Measurements from ENCODE around the gene CAMK4. TPM values are rescaled to one million over a fixed set of nuclear protein-coding genes. Genes with fewer than 3 reads are reported as not detected.

CAMK4 gene
- total and polyA plus RNA-seq, 2 experiments from 2014 or later = 4.2 to 7.3 TPM

DNA sequence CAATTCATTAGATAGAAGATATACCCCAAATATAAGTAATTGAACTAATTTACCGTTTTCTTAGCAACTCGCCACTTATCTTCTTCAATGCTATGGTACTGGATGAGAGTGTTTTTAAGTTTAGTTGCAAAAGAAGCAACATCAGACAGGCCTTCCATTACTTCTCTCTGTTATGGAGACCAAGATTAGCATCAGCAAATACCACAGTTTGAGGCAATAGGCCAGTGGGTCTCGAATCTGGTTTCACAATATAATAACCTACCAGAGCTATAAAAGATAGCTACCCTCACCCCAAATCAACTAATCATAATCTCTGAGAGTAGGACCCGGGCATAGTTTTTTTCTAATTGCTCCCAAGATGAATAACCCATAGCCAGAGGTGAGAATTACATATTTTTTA is 283.1 kb downstream of the CAMK4 start:
- no peak for TF ChIP-seq EZH2 (IDR thresholded peaks at IDR 0.05; ENCODE audit: low read depth, unreplicated experiment)
- TF ChIP-seq CREB1 (CRISPR knock-in tag; IDR thresholded peaks at IDR 0.05; ENCODE audit: low read depth) = no peak
- TF ChIP-seq, protein P1, sequence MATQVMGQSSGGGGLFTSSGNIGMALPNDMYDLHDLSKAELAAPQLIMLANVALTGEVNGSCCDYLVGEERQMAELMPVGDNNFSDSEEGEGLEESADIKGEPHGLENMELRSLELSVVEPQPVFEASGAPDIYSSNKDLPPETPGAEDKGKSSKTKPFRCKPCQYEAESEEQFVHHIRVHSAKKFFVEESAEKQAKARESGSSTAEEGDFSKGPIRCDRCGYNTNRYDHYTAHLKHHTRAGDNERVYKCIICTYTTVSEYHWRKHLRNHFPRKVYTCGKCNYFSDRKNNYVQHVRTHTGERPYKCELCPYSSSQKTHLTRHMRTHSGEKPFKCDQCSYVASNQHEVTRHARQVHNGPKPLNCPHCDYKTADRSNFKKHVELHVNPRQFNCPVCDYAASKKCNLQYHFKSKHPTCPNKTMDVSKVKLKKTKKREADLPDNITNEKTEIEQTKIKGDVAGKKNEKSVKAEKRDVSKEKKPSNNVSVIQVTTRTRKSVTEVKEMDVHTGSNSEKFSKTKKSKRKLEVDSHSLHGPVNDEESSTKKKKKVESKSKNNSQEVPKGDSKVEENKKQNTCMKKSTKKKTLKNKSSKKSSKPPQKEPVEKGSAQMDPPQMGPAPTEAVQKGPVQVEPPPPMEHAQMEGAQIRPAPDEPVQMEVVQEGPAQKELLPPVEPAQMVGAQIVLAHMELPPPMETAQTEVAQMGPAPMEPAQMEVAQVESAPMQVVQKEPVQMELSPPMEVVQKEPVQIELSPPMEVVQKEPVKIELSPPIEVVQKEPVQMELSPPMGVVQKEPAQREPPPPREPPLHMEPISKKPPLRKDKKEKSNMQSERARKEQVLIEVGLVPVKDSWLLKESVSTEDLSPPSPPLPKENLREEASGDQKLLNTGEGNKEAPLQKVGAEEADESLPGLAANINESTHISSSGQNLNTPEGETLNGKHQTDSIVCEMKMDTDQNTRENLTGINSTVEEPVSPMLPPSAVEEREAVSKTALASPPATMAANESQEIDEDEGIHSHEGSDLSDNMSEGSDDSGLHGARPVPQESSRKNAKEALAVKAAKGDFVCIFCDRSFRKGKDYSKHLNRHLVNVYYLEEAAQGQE (IDR thresholded peaks at IDR 0.05; ENCODE audit: unreplicated experiment) = no peak
- TF ChIP-seq POLR2AphosphoS5 (IDR thresholded peaks at IDR 0.05; ENCODE audit: low read depth) = no peak
- TF ChIP-seq, protein P2, sequence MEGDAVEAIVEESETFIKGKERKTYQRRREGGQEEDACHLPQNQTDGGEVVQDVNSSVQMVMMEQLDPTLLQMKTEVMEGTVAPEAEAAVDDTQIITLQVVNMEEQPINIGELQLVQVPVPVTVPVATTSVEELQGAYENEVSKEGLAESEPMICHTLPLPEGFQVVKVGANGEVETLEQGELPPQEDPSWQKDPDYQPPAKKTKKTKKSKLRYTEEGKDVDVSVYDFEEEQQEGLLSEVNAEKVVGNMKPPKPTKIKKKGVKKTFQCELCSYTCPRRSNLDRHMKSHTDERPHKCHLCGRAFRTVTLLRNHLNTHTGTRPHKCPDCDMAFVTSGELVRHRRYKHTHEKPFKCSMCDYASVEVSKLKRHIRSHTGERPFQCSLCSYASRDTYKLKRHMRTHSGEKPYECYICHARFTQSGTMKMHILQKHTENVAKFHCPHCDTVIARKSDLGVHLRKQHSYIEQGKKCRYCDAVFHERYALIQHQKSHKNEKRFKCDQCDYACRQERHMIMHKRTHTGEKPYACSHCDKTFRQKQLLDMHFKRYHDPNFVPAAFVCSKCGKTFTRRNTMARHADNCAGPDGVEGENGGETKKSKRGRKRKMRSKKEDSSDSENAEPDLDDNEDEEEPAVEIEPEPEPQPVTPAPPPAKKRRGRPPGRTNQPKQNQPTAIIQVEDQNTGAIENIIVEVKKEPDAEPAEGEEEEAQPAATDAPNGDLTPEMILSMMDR (conservative IDR thresholded peaks at IDR 0.05; ENCODE audit: low read depth in 2 of 2) = no peak
- no peak for TF ChIP-seq EZH2phosphoT487 (IDR thresholded peaks at IDR 0.05; ENCODE audit: unreplicated experiment)
- TF ChIP-seq, protein P3, sequence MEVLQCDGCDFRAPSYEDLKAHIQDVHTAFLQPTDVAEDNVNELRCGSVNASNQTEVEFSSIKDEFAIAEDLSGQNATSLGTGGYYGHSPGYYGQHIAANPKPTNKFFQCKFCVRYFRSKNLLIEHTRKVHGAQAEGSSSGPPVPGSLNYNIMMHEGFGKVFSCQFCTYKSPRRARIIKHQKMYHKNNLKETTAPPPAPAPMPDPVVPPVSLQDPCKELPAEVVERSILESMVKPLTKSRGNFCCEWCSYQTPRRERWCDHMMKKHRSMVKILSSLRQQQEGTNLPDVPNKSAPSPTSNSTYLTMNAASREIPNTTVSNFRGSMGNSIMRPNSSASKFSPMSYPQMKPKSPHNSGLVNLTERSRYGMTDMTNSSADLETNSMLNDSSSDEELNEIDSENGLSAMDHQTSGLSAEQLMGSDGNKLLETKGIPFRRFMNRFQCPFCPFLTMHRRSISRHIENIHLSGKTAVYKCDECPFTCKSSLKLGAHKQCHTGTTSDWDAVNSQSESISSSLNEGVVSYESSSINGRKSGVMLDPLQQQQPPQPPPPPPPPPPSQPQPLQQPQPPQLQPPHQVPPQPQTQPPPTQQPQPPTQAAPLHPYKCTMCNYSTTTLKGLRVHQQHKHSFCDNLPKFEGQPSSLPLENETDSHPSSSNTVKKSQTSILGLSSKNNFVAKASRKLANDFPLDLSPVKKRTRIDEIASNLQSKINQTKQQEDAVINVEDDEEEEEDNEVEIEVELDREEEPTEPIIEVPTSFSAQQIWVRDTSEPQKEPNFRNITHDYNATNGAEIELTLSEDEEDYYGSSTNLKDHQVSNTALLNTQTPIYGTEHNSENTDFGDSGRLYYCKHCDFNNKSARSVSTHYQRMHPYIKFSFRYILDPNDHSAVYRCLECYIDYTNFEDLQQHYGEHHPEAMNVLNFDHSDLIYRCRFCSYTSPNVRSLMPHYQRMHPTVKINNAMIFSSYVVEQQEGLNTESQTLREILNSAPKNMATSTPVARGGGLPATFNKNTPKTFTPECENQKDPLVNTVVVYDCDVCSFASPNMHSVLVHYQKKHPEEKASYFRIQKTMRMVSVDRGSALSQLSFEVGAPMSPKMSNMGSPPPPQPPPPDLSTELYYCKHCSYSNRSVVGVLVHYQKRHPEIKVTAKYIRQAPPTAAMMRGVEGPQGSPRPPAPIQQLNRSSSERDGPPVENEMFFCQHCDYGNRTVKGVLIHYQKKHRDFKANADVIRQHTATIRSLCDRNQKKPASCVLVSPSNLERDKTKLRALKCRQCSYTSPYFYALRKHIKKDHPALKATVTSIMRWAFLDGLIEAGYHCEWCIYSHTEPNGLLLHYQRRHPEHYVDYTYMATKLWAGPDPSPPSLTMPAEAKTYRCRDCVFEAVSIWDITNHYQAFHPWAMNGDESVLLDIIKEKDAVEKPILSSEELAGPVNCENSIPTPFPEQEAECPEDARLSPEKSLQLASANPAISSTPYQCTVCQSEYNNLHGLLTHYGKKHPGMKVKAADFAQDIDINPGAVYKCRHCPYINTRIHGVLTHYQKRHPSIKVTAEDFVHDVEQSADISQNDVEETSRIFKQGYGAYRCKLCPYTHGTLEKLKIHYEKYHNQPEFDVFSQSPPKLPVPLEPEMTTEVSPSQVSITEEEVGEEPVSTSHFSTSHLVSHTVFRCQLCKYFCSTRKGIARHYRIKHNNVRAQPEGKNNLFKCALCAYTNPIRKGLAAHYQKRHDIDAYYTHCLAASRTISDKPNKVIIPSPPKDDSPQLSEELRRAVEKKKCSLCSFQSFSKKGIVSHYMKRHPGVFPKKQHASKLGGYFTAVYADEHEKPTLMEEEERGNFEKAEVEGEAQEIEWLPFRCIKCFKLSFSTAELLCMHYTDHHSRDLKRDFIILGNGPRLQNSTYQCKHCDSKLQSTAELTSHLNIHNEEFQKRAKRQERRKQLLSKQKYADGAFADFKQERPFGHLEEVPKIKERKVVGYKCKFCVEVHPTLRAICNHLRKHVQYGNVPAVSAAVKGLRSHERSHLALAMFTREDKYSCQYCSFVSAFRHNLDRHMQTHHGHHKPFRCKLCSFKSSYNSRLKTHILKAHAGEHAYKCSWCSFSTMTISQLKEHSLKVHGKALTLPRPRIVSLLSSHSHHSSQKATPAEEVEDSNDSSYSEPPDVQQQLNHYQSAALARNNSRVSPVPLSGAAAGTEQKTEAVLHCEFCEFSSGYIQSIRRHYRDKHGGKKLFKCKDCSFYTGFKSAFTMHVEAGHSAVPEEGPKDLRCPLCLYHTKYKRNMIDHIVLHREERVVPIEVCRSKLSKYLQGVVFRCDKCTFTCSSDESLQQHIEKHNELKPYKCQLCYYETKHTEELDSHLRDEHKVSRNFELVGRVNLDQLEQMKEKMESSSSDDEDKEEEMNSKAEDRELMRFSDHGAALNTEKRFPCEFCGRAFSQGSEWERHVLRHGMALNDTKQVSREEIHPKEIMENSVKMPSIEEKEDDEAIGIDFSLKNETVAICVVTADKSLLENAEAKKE (CRISPR knock-in tag; IDR thresholded peaks at IDR 0.05) = no peak
- no peak for TF ChIP-seq ZNF331 (CRISPR knock-in tag; IDR thresholded peaks at IDR 0.05; ENCODE audit: low read depth)
- TF ChIP-seq STAT1 (IDR thresholded peaks at IDR 0.05; ENCODE audit: unreplicated experiment) = no peak
- TF ChIP-seq, protein P4, sequence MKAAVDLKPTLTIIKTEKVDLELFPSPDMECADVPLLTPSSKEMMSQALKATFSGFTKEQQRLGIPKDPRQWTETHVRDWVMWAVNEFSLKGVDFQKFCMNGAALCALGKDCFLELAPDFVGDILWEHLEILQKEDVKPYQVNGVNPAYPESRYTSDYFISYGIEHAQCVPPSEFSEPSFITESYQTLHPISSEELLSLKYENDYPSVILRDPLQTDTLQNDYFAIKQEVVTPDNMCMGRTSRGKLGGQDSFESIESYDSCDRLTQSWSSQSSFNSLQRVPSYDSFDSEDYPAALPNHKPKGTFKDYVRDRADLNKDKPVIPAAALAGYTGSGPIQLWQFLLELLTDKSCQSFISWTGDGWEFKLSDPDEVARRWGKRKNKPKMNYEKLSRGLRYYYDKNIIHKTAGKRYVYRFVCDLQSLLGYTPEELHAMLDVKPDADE (IDR thresholded peaks at IDR 0.05) = no peak
- TF ChIP-seq NANOG (IDR thresholded peaks at IDR 0.05; ENCODE audit: borderline replicate concordance) = no peak
- no peak overlapping the region; the same call in 1 of the 2 replicates for H3K27ac Mint-ChIP-seq
- Histone ChIP-seq H3K27ac (ENCODE audit: low read depth) (no peak overlapping the region), H3F3A (replicated peaks; ENCODE audit: low read depth) (no peaks in the 10 kb centered on the region), H3K9me2 (ENCODE audit: insufficient read depth) (no peaks in the 10 kb centered on the region), H2AFZ (no peak overlapping the region), H3K4me1 (ENCODE audit: insufficient read depth) (peaks cover 19% of the 10 kb centered on the region), H3K4me2 (no peak overlapping the region), H3K79me2 (replicated peaks; ENCODE audit: insufficient read depth) (peaks cover 97% of the 10 kb centered on the region), H3K27me3 (ENCODE audit: insufficient read depth) (no peaks in the 10 kb centered on the region), H3K4me3 (no peak overlapping the region), H4K20me1 (replicated peaks; ENCODE audit: insufficient read depth) (peaks cover 19% of the 10 kb centered on the region; the same call in 1 of the 2 replicates), H3K36me3 (ENCODE audit: insufficient read depth) (no peaks in the 10 kb centered on the region; the same call in 1 of the 2 replicates)
- H3K4me1 Mint-ChIP-seq = peaks cover 27% of the 10 kb centered on the region
- ATAC-seq = no peak
- H3K36me3 Mint-ChIP-seq (ENCODE audit: low read depth) = peaks cover 13% of the 10 kb centered on the region; the same call in 2 of the 3 replicates
- no peaks in the 10 kb centered on the region for H3K9me3 Mint-ChIP-seq
- no peaks in the 10 kb centered on the region for H3K27me3 Mint-ChIP-seq (ENCODE audit: insufficient read depth, low read depth, poor library complexity)
- DNase-seq (ENCODE audit: low spot score) = no peak
- no peak overlapping the region for H3K4me3 Mint-ChIP-seq
